ENCODE measurements around the gene FMN2. TPM values are rescaled to one million over a fixed set of nuclear protein-coding genes. Genes with fewer than 3 reads are reported as not detected.

The FMN2 gene
- total RNA-seq, 4 donors from 2014 or later: 0.54 to 5.1 (median 1.2) TPM

- H3K27me3 ChIP-seq: no peaks in the 10 kb centered on the region
- no peak overlapping the region for H3K4me3 ChIP-seq
- no peak overlapping the region for H3K27ac ChIP-seq
- H3K36me3 ChIP-seq: no peaks in the 10 kb centered on the region
- no peaks in the 10 kb centered on the region for H3K4me1 ChIP-seq
- TF ChIP-seq CTCF (IDR thresholded peaks at IDR 0.05) (no peak), POLR2A (IDR thresholded peaks at IDR 0.05) (no peak)
- no peak for DNase-seq
- no peaks in the 10 kb centered on the region for H3K9me3 ChIP-seq
Measured at GRCh38 chr1:240284656-240285414, 193.2 kb downstream of the FMN2 start.

DNA sequence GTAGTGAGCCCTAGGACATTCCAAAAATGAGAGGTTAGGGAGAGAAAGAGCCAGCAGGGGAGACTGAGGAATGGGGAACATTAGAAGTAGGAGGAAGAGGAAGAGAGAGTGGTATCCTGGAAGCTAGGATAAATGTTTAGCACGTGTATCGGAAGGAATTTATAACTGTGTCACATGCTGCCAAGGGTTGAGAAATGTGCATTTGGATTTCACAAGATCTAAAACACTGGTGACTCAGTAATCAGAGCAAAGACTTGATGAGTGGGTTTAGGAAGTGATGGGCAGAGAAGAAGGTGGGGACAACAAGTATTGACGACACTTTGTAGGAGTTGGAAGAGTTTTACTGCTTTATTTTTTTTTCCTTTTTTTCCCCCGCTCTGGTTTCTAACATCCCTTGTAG is 193.9 kb downstream of the FMN2 start:
- Histone ChIP-seq H3K9me3 (no peaks in the 10 kb centered on the region), H3K27ac (no peak overlapping the region), H3K4me1 (no peaks in the 10 kb centered on the region), H3K36me3 (no peaks in the 10 kb centered on the region), H3K4me3 (no peak overlapping the region), H3K27me3 (no peaks in the 10 kb centered on the region)
- DNase-seq: no peak
- TF ChIP-seq POLR2A (IDR thresholded peaks at IDR 0.05): no peak
- no peak for TF ChIP-seq CTCF (IDR thresholded peaks at IDR 0.05)

DNA sequence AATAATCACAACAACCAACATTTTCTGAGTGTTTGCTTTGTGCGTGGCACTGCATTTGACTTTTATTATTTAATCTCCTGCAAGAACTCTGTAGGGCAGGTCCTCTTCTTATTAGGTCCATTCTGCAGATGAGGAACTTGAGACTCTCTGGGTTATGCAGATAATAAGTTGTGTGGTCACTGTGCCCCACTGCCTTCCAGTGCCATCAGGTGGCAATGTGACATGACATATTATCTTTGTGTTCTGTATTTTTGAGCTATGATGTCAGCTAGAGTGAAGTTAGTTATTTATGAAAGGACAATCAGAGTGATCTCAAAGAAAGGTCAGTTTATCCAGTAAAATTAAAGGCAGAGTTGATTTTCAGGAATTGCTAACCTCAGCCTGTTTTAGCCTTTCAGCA is 196.0 kb downstream of the FMN2 start:
- DNase-seq: no peak
- no peaks in the 10 kb centered on the region for H3K36me3 ChIP-seq
- no peak for TF ChIP-seq POLR2A (IDR thresholded peaks at IDR 0.05)
- no peak for TF ChIP-seq CTCF (IDR thresholded peaks at IDR 0.05)
- no peaks in the 10 kb centered on the region for H3K9me3 ChIP-seq
- H3K4me1 ChIP-seq: no peaks in the 10 kb centered on the region
- no peak overlapping the region for H3K4me3 ChIP-seq
- H3K27ac ChIP-seq: no peak overlapping the region
- H3K27me3 ChIP-seq: no peaks in the 10 kb centered on the region

DNA sequence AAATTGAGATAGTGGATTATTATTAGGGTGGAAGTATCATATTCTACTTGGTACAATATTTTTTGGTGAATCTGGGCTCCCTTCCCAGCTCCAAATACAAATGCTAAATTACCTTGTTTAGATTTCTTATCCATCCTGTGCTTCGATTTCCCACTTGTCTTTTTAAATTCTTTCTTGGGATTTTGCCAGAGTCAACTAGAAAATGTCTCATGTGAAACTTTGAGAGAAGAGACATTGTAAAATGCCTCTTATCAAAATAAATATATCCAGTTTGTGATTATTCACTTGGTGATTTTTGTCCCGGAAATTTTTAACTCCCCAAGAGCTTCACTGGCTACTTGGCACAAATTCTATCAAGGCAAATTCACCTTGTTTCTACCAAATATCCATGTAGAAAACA is 202.0 kb downstream of the FMN2 start:
- DNase-seq: no peak
- H3K4me1 ChIP-seq: no peaks in the 10 kb centered on the region
- TF ChIP-seq POLR2A (IDR thresholded peaks at IDR 0.05) (no peak), CTCF (IDR thresholded peaks at IDR 0.05) (no peak)
- no peak overlapping the region for H3K27ac ChIP-seq
- no peaks in the 10 kb centered on the region for H3K9me3 ChIP-seq
- H3K27me3 ChIP-seq: no peaks in the 10 kb centered on the region
- no peaks in the 10 kb centered on the region for H3K36me3 ChIP-seq
- no peak overlapping the region for H3K4me3 ChIP-seq

- no peaks in the 10 kb centered on the region for H3K36me3 ChIP-seq
- no peak overlapping the region for H3K4me3 ChIP-seq
- TF ChIP-seq POLR2A (IDR thresholded peaks at IDR 0.05) (no peak), CTCF (IDR thresholded peaks at IDR 0.05) (no peak)
- DNase-seq: no peak
- H3K27me3 ChIP-seq: no peaks in the 10 kb centered on the region
- H3K4me1 ChIP-seq: no peaks in the 10 kb centered on the region
- no peaks in the 10 kb centered on the region for H3K9me3 ChIP-seq
- no peak overlapping the region for H3K27ac ChIP-seq
Measured at GRCh38 chr1:240294566-240294965, 202.9 kb downstream of the FMN2 start.

Measured in Peyer's patch (tissue), 4 donors.